ENCODE measurements around the gene RIOK3. TPM values are rescaled to one million over a fixed set of nuclear protein-coding genes. Genes with fewer than 3 reads are reported as not detected.

Gene RIOK3
- polyA plus RNA-seq, 2 of the 4 experiments (the other 2 are of a cell fraction): 25.3 to 43.3 TPM

- ChIA-PET POLR2A (no interaction called here), CTCF (interaction anchor here (1.7 to 1.9 kb wide), 2 partner anchors 14 to 73 kb away, joined by 5 to 9 read pairs; no protein-coding TSS in a partner anchor)
- TF ChIP-seq REST (IDR thresholded peaks at IDR 0.05): no peak
- TF ChIP-seq EHMT2 (IDR thresholded peaks at IDR 0.05; ENCODE audit: low read depth): no peak
- TF ChIP-seq POLR2AphosphoS2 (conservative IDR thresholded peaks at IDR 0.05; ENCODE audit: low read length): peak; percentile 82; the same call in 1 of the 2 replicates
- no peak for DNase-seq (ENCODE audit: low read depth in 1 of 2, low spot score in 1 of 2)
- 81% methylated on average over 8 of the region's 8 CpGs for WGBS (ENCODE audit: missing lambda C conversion rate)
- no peak; a peak in 1 of 6 replicates for ATAC-seq
- Histone ChIP-seq H3K4me2 (no peak overlapping the region), H3K4me3 (no peak overlapping the region), H3K9me3 (no peaks in the 10 kb centered on the region), H3K4me1 (no peaks in the 10 kb centered on the region; the same call in 2 of the 3 replicates), H3K27ac (no peak overlapping the region)
- no peak for FAIRE-seq
Observed at GRCh38 chr18:23484561-23485182, 31.6 kb downstream of the RIOK3 start.

GRCh38 chr18:23485386-23485785 lies 32.3 kb downstream of the RIOK3 start:
- Histone ChIP-seq H3K9me3 (no peaks in the 10 kb centered on the region), H3K4me3 (no peak overlapping the region), H3K4me2 (no peak overlapping the region), H3K27ac (no peak overlapping the region), H3K4me1 (no peaks in the 10 kb centered on the region; the same call in 2 of the 3 replicates)
- DNase-seq (ENCODE audit: low read depth in 1 of 2, low spot score in 1 of 2) (no peak), FAIRE-seq (no peak), ATAC-seq (no peak)
- TF ChIP-seq SREBF2 (IDR thresholded peaks at IDR 0.05): no peak
- TF ChIP-seq MAFK (IDR thresholded peaks at IDR 0.05; ENCODE audit: partially characterized antibody): no peak
- no peak for TF ChIP-seq NFE2L2 (conservative IDR thresholded peaks at IDR 0.05; ENCODE audit: low read length)
- no peak for TF ChIP-seq CTCF (IDR thresholded peaks at IDR 0.05)
- TF ChIP-seq HDAC2 (IDR thresholded peaks at IDR 0.05): no peak
- TF ChIP-seq TP53 (CRISPR knock-in tag; IDR thresholded peaks at IDR 0.05): no peak
- no peak for TF ChIP-seq HOXB5 (CRISPR knock-in tag; IDR thresholded peaks at IDR 0.05)
- no peak for TF ChIP-seq ZC3H11A (IDR thresholded peaks at IDR 0.05)
- no peak for TF ChIP-seq HOXB13 (CRISPR knock-in tag; IDR thresholded peaks at IDR 0.05; ENCODE audit: low read depth)
- no peak for TF ChIP-seq HEYL (CRISPR knock-in tag; IDR thresholded peaks at IDR 0.05)
- no peak for TF ChIP-seq MYC (IDR thresholded peaks at IDR 0.05; ENCODE audit: borderline replicate concordance, low read length)
- no peak for TF ChIP-seq ESRRA (IDR thresholded peaks at IDR 0.05; ENCODE audit: borderline replicate concordance, low read length)
- no peak for TF ChIP-seq BCL3 (IDR thresholded peaks at IDR 0.05)
- no peak for TF ChIP-seq NR3C1 (IDR thresholded peaks at IDR 0.05)
- no peak for TF ChIP-seq HOXA7 (CRISPR knock-in tag; IDR thresholded peaks at IDR 0.05)
- no peak for TF ChIP-seq EHMT2 (IDR thresholded peaks at IDR 0.05; ENCODE audit: low read depth)
- no peak for TF ChIP-seq JUN (IDR thresholded peaks at IDR 0.05)
- 88% methylated on average over 7 of the region's 7 CpGs for WGBS (ENCODE audit: missing lambda C conversion rate)
- POLR2A ChIA-PET: no interaction called here
- CTCF ChIA-PET: interaction anchor here (1.7 to 1.9 kb wide), 2 partner anchors 13 to 74 kb away, joined by 5 to 9 read pairs; no protein-coding TSS in a partner anchor

All from A549 (cell line).